GM13976 (cell line): ENCODE results near the gene SSPN.

ENCODE experiments used
- DNase-seq: peaks from one replicate; pipeline ENCODE4 v3.0.0; 2012; ENCODE audit warnings: low spot score
- CTCF ChIP-seq: IDR thresholded peaks from 2 replicates; pipeline ENCODE4 v1.5.1; 2012; ENCODE audit warnings: borderline replicate concordance, mild to moderate bottlenecking; ENCODE audit not compliant: insufficient read depth; ENCODE audit errors: extremely low read depth, missing control alignments, control extremely low read depth
- in situ Hi-C: fragments of 300-500 bp; cut with MboI; formaldehyde crosslinking; loops from one replicate; pipeline ENCODE4 v1.12.0; 2022; ENCODE audit warnings: low sequenced_read_pairs, mixed read lengths, inconsistent platforms; ENCODE audit not compliant: unreplicated experiment

The SSPN gene

GRCh38 chr12:26266881-26267280, 71.5 kb downstream of the SSPN start:
- TF ChIP-seq CTCF, result no peak
- no peak for DNase-seq
- in situ Hi-C loops, result no loop called here

GRCh38 chr12:26268841-26269561, 73.6 kb downstream of the SSPN start:
- no peak for DNase-seq
- no peak for TF ChIP-seq CTCF

GRCh38 chr12:26269562-26270284, 74.3 kb downstream of the SSPN start:
- no peak for DNase-seq
- in situ Hi-C loops, result no loop called here
- TF ChIP-seq CTCF, result no peak

More at GRCh38 chr12:26268841-26269561, 73.6 kb downstream of the SSPN start:
- in situ Hi-C loops, result no loop called here

- no peak for TF ChIP-seq CTCF
- in situ Hi-C loops, result no loop called here
- no peak for DNase-seq
Observed at GRCh38 chr12:26271024-26271423, 75.7 kb downstream of the SSPN start.

GRCh38 chr12:26271889-26272492, 76.6 kb downstream of the SSPN start:
- no peak for TF ChIP-seq CTCF
- in situ Hi-C loops, result no loop called here
- peak; percentile 31 for DNase-seq

- in situ Hi-C loops, result no loop called here
- no peak for DNase-seq
- TF ChIP-seq CTCF, result no peak
Observed at GRCh38 chr12:26272851-26273250, 77.5 kb downstream of the SSPN start.
